CD4-positive, alpha-beta T cell treated with Interleukin-17A for 4 hours (primary cell): ENCODE measurements around the gene LHX3.
"Not testable (repeated sequence)": the region's sequence is repeated elsewhere in the genome, so short reads cannot be mapped to it uniquely, and the experiment has no call there.

Experiments
- DNase-seq: peaks from one replicate; pipeline ENCODE4 v3.0.0-alpha.2; 2020; ENCODE audit warnings: mixed read lengths

The LHX3 gene

GRCh38 chr9:136241542-136241941, 36.6 kb upstream of the LHX3 start:
- no peak for DNase-seq

- DNase-seq: no peak
Measured at GRCh38 chr9:136240941-136241340, 36.0 kb upstream of the LHX3 start.

GRCh38 chr9:136239983-136240330, 35.0 kb upstream of the LHX3 start:
- no peak for DNase-seq

GRCh38 chr9:136239135-136239982, 34.4 kb upstream of the LHX3 start:
- DNase-seq: no peak

DNA sequence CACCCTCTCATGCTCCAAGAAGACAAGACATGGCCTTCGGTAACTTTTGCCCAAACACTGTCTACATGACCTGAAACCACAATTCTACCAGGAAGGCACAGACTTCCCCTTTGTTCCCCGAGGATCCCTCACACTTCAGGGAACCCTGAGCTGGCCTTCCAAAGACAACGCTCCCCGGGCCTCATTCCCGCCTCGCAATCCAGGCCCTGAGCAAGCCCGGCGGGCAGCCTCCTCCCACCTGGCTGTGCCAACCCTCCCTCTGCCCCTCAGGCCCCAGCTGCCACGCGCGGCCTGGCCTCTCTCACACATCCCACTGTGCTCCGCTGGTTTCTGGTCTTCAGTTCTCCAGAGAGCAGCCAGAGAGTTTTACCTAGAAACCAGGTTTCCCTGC, 33.4 kb upstream of the LHX3 start:
- no peak for DNase-seq

DNA sequence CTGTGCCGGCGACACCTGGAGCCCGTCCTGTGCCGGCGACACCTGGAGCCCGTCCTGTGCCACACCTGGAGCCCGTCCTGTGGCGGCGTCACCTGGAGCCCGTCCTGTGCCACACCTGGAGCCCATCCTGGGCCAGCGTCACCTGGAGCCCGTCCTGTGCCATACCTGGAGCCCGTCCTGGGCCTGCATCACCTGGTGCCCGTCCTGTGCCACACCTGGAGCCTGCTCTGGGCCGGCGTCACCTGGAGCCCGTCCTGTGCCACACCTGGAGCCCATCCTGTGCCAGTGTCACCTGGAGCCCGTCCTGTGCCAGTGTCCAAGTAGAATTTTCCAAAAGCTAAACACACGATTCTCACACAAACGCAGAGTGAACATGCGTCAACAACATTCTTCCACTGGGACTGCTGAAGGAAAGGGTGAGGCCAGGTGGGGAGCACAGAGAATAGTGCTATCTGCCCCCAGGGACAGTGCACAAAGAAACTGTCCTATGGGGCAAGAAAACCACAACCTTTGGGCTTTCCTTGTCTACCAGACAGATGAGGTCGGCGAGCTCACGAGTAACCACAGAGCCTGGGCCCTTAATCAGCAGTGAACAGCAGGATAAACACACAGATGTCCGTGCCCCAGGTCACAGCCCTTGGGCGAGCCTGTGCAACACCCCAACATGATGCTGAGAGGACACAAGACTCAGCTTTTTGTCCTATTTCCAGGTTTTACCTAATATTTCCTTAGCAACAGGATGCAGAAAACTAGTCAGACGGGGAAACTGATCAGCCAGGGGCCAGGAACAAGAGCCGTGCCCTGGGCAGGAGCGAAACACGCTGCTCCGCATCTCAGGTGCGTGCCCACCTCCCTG, 32.8 kb upstream of the LHX3 start:
- no peak for DNase-seq

- DNase-seq: not testable (repeated sequence)
Measured at GRCh38 chr9:136236471-136237410, 31.8 kb upstream of the LHX3 start.

DNA sequence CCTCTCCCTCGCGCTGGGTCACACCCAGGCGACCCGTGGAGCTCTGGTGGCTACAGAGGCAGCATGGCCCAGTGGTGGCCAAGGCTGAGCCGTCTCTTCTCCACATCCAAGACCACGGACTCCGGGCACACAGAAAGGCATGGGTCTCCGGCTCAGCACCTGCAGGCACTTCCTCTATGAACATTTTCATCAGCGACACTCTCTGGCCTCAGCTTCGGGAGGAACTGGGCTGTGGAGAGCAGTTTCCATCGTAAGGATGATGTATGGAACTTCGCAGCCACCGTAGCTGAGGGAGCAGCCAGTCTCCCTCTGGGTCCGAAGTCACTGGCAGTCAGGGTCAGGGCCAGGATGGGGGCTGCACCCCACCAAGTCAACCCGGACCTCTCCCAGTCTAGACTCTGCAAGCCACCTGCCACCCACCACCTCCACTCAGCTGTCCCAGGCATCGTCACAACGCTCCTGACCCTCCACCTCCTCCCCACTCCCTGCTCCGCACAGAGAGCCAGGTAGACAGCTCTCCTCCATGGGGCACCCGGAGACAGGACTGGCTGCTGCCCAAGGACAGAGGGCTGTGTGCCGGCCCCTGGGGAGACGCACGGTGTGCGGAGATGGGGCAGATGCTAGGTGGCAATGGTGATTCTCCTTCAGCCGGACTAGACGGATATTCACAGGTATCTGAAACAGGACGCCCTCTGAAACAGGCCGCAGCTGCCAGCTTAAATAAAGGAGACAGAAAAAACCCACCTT, 31.0 kb upstream of the LHX3 start:
- DNase-seq: no peak

GRCh38 chr9:136235171-136235570, 30.2 kb upstream of the LHX3 start:
- DNase-seq: no peak

GRCh38 chr9:136234597-136234996, 29.7 kb upstream of the LHX3 start:
- no peak for DNase-seq

GRCh38 chr9:136233868-136234267, 28.9 kb upstream of the LHX3 start:
- DNase-seq: no peak

DNA sequence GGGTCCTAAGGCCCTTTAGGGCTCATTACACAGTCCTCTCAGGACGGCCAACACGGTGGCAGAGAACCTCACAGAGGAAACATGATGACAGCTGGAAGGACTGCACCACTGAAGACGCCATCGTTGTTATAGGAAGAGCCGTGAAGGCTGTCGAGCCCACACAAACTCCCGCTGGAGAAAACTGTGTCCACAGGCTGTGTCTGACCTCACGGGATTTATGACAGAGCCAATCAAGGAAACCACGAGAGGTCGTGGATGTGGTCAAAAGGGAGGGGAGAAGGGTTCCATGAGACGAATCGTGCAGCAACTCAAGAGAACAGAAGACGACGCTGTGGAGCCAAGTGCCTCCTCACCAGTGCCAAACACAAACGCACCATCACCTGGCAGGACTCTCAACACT, 28.5 kb upstream of the LHX3 start:
- no peak for DNase-seq

GRCh38 chr9:136232969-136233368, 28.0 kb upstream of the LHX3 start:
- no peak for DNase-seq

GRCh38 chr9:136231478-136232297, 26.8 kb upstream of the LHX3 start:
- DNase-seq: peak; percentile 44

- no peak for DNase-seq
Measured at GRCh38 chr9:136230773-136231172, 25.8 kb upstream of the LHX3 start.

DNA sequence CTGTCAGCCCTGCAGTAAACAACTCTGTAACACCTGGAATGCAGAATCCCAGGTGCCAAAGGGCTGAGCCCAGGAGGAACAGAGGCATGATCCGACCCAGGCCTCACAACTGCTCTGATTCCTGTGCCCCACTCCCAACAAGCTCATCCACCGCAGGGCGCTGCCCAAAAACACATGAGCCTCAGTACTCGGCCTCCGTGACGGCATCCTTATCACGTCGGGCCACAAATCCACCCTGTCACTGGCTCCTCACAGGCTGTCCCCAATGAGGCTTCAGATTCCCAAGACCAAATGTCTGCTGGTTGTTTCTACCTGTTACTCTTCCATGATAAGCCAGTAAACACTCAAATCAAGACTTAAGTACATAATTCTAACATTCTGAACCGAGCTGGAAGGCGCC, 25.4 kb upstream of the LHX3 start:
- DNase-seq: no peak

- DNase-seq: no peak
Measured at GRCh38 chr9:136229096-136230065, 24.5 kb upstream of the LHX3 start.

GRCh38 chr9:136228107-136228875, 23.4 kb upstream of the LHX3 start:
- no peak for DNase-seq

GRCh38 chr9:136226680-136227407, 21.9 kb upstream of the LHX3 start:
- no peak for DNase-seq
